Globus pallidus (tissue), 1 donor: ENCODE results near the gene UBD.

ENCODE experiments used
- DNase-seq: peaks from one replicate; pipeline ENCODE4 v3.0.0-alpha.2; 2015; ENCODE audit warnings: low spot score

UBD gene

GRCh38 chr6:29561091-29561490, 1.6 kb upstream of the UBD start:
- DNase-seq = no peak

DNA sequence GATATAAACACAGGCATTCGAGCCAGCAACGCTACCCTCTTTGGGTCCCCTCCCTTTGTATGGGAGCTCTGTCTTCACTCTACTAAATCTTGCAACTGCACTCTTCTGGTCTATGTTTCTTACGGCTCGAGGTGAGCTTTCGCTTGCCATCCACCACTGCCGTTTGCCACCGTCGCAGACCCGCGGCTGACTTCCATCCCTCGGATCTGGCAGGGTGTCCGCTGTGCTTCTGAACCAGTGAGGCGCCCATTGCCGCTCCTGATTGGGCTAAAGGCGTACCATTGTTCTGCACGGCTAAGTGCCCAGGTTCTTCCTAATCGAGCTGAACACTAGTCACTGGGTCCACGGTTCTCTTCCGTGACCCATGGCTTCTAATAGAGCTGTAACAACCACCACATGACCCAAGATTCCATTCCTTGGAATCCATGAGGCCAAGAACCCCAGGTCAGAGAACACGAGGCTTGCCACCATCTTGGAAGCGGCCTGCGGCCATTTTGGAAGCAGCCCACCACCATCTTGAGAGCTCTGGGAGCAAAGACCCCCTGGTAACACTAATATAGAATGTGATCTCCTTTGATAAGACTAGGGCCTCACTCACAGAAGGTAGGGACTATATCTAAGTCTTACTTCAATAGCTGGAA, 973 bp downstream of the UBD start:
- no peak for DNase-seq

DNA sequence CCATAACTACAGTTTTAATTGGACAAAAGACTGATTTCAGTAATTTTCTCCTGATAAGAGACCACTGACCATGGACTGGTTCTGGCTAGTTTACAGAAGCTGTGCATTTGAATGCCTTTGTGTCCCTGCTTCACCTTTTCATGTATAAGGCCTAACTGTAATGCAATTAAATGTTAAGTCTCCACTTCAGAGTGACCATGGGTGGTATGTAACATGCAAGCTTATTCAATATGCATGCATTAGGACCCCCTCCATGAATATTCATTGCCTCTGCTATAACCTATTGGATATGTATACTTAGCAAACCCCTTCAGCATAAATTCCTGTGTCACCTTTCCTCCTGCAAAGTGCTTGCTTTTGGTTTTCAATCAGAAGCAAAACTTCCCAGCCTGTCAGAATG, 2.2 kb downstream of the UBD start:
- DNase-seq = no peak

DNA sequence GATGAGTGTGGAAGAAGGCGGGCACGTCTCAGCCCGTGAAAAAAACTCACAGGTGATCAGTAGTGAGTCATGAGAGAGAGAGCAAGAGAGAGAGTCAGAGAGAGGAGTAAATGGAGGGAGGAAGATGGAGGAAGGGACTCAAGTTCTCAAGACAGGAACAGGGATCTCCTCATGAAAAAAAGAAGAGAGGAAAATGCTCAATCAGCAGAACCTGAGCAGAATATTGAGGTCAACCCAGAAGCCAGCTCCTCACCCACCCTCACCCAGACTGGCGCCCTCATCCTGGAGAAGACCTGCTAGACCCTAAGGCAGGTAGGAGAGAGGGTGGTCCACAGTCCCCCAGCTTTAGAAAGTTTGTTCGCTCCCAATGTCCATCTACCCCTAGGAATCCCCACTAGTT, 4.8 kb downstream of the UBD start:
- DNase-seq = no peak

GRCh38 chr6:29553268-29554057, 6.1 kb downstream of the UBD start:
- peak; percentile 1 for DNase-seq

- DNase-seq = peak; percentile 20
Measured at GRCh38 chr6:29552512-29553051, 7.0 kb downstream of the UBD start.

GRCh38 chr6:29547573-29547972, 12.0 kb downstream of the UBD start:
- no peak for DNase-seq

GRCh38 chr6:29537714-29538403, 21.7 kb downstream of the UBD start:
- DNase-seq = no peak

DNA sequence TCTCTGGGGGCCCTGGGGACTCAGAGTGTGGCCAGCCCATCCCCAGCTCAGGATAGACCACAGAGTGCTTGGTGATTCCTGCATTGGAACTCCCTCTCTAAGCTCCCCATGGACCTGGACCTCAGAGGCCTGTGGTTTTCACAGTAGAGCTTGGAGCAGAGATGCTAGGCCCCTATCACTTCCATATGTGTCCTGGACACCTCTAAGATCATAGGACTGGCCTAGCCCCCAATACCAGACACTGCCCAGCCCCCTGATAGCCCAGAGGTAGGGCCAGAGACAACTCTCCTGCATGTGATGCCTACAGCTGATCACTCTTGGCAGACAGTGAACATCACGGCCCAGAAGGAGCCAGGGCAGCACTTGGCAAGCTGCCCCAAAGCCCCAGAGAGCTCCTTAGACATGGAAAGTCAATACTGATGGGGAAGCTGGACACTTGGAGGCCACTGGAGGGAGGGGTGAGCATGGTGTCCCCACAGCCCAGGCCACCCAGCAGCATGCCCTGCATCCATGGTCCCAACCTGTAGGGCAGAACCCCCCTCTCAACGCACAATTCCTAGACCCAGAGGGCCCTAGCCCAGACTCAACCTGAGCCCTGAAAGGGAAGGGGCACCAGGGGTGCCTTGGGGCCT, 27.1 kb downstream of the UBD start:
- no peak for DNase-seq

DNA sequence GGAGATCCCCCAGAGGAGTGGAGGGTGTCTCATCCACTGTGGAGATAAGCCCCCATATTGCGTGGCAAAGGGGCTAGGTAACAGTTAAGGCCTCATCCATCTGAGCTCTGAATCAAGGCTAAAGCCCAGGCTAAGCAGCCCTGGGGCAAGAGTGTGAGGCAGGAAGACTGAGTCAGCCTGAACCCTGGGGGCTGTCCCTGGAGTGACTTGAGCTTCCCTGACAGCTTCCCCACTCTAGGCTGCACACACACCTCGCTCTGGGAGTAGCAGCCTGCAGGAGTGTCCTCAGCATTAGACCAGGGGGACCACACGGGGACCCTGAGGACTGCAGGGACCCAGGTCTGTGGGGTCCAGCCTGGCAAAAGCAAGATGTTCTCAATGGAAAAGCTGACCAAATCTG, 27.9 kb downstream of the UBD start:
- no peak for DNase-seq

GRCh38 chr6:29530671-29531310, 28.7 kb downstream of the UBD start:
- no peak for DNase-seq

GRCh38 chr6:29529956-29530355, 29.6 kb downstream of the UBD start:
- DNase-seq = no peak

DNA sequence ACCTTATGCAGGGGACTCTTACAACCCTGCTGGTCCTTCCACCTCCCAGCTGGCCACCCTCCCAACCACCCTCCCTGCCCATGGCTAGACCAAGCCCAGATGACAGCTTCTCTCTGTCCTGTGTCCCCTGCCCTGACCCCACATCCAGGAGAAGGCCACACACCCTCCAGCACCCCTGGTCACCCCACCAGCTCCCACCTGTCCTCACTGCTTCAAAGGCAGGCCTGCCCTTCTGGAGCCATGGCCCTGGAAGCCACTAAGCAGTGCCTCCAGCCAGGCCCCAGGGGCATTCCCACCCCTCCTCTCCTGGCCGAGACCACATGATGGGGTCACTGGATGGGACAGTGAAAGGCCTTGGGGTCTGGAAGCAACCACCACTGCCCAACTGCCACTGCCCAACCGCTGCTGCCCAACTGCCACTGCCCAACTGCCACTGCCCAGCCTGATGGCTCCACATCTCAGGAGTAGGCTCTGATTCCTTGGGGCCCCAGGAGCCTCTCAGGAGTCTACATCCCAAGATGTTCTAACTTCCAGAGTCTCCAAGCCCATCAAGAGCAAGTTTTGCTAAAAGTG, 30.5 kb downstream of the UBD start:
- DNase-seq = no peak

DNA sequence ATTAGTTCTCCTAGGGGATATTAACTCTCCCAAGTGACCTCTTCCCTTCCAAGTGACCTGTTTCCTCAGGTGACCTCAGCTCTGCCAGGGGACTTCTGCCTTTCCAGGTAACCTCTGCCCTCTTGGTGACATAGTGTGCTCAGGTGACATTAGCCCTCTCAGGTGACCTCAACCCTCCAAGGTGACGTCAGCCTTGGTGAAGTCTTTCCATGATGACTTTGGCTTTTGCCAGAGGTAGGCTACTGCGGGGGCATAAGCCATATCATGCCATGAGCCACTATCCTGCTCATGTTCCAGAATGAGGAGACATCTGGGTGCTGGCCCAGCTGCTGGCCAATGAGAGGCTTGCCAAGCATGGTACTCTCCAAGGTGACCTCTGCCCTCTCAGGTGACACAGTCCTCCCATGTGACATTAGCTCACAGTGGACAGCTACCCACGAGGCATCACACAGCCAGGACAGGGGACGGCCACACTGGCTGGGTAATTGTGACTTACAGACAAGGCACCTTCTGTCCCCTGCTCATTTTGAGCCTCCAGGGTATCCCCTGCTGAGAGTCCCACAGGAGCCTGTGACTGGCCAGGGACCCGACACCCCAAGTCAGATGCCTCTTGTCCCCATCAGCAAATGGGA, 31.1 kb downstream of the UBD start:
- no peak for DNase-seq

GRCh38 chr6:29527564-29527963, 32.0 kb downstream of the UBD start:
- no peak for DNase-seq

GRCh38 chr6:29527126-29527525, 32.4 kb downstream of the UBD start:
- DNase-seq = no peak

DNA sequence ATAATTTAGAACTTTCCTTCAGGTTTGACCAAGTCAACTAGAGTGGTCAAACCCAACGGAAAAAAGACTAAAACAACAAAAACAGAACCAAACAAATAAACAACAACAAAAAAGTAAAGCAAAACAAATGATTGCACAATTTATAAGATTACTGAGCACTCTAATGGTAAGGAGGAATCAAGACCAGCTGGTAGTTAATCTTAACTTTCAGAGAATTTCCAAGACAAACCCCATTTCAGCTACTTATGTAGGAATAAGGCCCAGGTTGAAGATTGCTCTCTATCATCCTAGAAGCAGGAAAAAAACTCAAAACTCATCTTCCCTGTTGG, 34.3 kb downstream of the UBD start:
- DNase-seq = no peak

DNA sequence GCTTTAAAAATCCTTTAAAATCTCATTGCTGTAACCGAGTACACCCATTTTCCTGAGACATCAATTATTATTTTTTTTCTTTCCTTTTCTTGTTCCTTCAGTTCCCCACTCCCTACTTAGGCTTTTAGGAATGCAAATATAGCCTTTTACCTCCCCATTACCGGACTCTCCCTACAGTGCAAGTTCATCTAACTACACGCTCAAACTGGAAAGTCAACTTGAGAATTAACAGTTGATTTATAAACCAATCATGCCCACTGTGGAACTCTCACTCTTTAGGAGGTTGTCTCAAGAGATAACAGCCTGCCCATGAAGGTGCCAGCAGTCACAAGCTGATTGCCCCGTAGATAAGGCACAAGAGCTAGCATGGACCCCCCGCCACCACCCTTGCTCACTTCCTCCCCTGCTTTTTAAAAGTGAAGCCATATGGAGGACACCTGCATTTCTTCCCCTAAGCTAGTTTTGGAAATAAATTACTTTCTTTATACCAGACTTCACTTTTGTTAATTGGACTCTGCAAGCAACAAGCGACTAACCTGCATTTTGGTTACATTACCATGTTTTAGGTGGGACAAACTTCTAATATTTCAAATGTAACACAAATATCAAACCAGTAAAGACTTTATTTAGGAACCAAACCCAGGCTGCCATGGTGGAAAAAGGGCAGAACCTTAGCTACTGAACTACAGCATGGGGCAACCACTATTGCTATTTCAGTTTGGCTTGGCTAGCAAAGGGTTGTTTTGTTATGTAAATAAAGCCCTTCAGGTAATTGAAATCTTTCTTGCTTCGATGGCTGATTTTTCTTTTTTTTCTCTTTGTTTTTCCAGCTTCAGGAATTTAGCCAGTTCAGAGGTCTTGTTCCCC, 34.9 kb downstream of the UBD start:
- no peak for DNase-seq

- no peak for DNase-seq
Measured at GRCh38 chr6:29524044-29524443, 35.5 kb downstream of the UBD start.

DNA sequence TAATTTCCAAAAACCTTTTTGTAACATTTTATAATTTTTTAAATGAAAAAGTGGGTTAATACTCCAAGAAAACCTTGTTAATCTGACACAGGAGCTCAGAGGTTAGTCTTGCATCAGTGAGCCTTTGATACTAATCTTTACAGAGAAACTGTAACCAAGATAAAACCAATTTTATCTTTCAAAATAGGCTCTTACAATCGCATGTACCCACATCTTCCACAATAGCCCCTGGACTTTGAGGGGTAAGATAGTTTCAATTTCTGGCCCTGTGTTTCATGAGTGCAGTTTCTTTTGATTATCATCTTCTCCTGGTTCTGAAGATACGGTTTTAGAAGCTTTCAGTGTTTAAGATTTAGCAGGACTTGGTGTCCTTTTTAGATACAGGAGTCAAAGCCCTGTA, 37.3 kb downstream of the UBD start:
- DNase-seq = no peak
